HG03378 (cell line): Measurements from ENCODE around the gene UBR3.
"Not testable (repeated sequence)": the region's sequence is repeated elsewhere in the genome, so short reads cannot be mapped to it uniquely, and the experiment has no call there.

Source experiments
- ATAC-seq: cut with Tn5 transposase; IDR thresholded peaks from one replicate; pipeline ENCODE4 v1.9.1; 2021; ENCODE audit warnings: mild to moderate bottlenecking, moderate library complexity; ENCODE audit not compliant: unreplicated experiment

The UBR3 gene

GRCh38 chr2:169822036-169822435, 5.2 kb upstream of the UBR3 start:
- no peak for ATAC-seq

- ATAC-seq = no peak
These were observed 4.4 kb upstream of the UBR3 start for GRCh38 chr2:169822785-169823392.

GRCh38 chr2:169823996-169824372, 3.3 kb upstream of the UBR3 start:
- ATAC-seq = no peak

- no peak for ATAC-seq
These were observed 2.6 kb upstream of the UBR3 start, which contains the start of gene METTL5 for GRCh38 chr2:169824373-169825333. Gene METTL5 (minus strand): TSS chr2:169824905. CDS start chr2:169824597, 308 bp downstream.

GRCh38 chr2:169828141-169828811, 1.0 kb downstream of the UBR3 start:
- peak; percentile 29 for ATAC-seq

- ATAC-seq = no peak
These were observed 7.1 kb downstream of the UBR3 start for GRCh38 chr2:169834401-169834800.

GRCh38 chr2:169838743-169839489, 11.7 kb downstream of the UBR3 start:
- ATAC-seq = no peak

GRCh38 chr2:169839954-169840746, 12.9 kb downstream of the UBR3 start:
- no peak for ATAC-seq

- ATAC-seq = no peak
These were observed 13.5 kb downstream of the UBR3 start for GRCh38 chr2:169840747-169841142.

GRCh38 chr2:169841625-169842024, 14.4 kb downstream of the UBR3 start:
- ATAC-seq = not testable (repeated sequence)

GRCh38 chr2:169845016-169845415, 17.8 kb downstream of the UBR3 start:
- ATAC-seq = no peak

GRCh38 chr2:169848959-169849693, 21.9 kb downstream of the UBR3 start:
- not testable (repeated sequence) for ATAC-seq

- ATAC-seq = no peak
These were observed 22.5 kb downstream of the UBR3 start for GRCh38 chr2:169849710-169850109.

GRCh38 chr2:169853041-169853668, 25.9 kb downstream of the UBR3 start:
- no peak for ATAC-seq

- not testable (repeated sequence) for ATAC-seq
These were observed 28.3 kb downstream of the UBR3 start for GRCh38 chr2:169855281-169856258.

GRCh38 chr2:169859423-169859822, 32.2 kb downstream of the UBR3 start:
- no peak for ATAC-seq

GRCh38 chr2:169860149-169860548, 32.9 kb downstream of the UBR3 start:
- ATAC-seq = no peak

- no peak for ATAC-seq
These were observed 35.6 kb downstream of the UBR3 start for GRCh38 chr2:169862816-169863215.
